GM23338 (cell line): Measurements from ENCODE around the gene BCOR.

Experiments
- CREB1 ChIP-seq: fragments of 250-450 bp; sonication (Bioruptor Pico); IDR thresholded peaks from 2 replicates; pipeline ENCODE4 v1.5.0; 2020; ENCODE audit warnings: low read depth, mild to moderate bottlenecking, moderate library complexity
- EZH2 ChIP-seq: fragments of 200-600 bp; sonication (generic); IDR thresholded peaks from one replicate; pipeline ENCODE4 v1.8.0; 2017; ENCODE audit warnings: antibody characterized with exemption, mild to moderate bottlenecking, low read depth; ENCODE audit not compliant: unreplicated experiment
- EZH2phosphoT487 ChIP-seq: fragments of 200-600 bp; sonication (generic); IDR thresholded peaks from one replicate; pipeline ENCODE4 v1.8.1; 2018; ENCODE audit warnings: antibody characterized with exemption; ENCODE audit not compliant: unreplicated experiment
- JUNB ChIP-seq: IDR thresholded peaks from one replicate; pipeline ENCODE4 v1.6.1; 2016; ENCODE audit warnings: antibody characterized with exemption; ENCODE audit not compliant: unreplicated experiment
- NANOG ChIP-seq: IDR thresholded peaks from 2 replicates; pipeline ENCODE4 v1.6.1; 2016; ENCODE audit warnings: antibody characterized with exemption, borderline replicate concordance
- POLR2AphosphoS5 ChIP-seq: IDR thresholded peaks from 2 replicates; pipeline ENCODE4 v1.6.1; 2016; ENCODE audit warnings: antibody characterized with exemption, low read depth
- REST ChIP-seq: IDR thresholded peaks from one replicate; pipeline ENCODE4 v1.6.1; 2018; ENCODE audit warnings: antibody characterized with exemption; ENCODE audit not compliant: unreplicated experiment
- ZNF114 ChIP-seq: fragments of 250-450 bp; sonication (Bioruptor Pico); IDR thresholded peaks from 2 replicates; pipeline ENCODE4 v1.5.0; 2020; ENCODE audit warnings: mild to moderate bottlenecking, moderate library complexity
- ZNF331 ChIP-seq: fragments of 250-450 bp; sonication (Bioruptor Pico); IDR thresholded peaks from 2 replicates; pipeline ENCODE4 v1.5.0; 2020; ENCODE audit warnings: low read depth, mild to moderate bottlenecking, moderate library complexity
- TF ChIP-seq, protein P1 (sequence below), 2 experiments: fragments of 200-600 bp in 1 of 2; sonication (generic) in 1 of 2; conservative IDR thresholded peaks; 2 replicates each; pipeline versions ENCODE4 v1.5.1 to v1.6.1; 2016 to 2017; ENCODE audit warnings: antibody characterized with exemption in 2 of 2, low read depth in 2 of 2, mild to moderate bottlenecking in 2 of 2, moderate library complexity in 1 of 2
- TF ChIP-seq, protein P2 (sequence below): fragments of 250-450 bp; sonication (Bioruptor Pico); IDR thresholded peaks from 2 replicates; pipeline ENCODE4 v1.5.0; 2020; ENCODE audit warnings: mild to moderate bottlenecking, moderate library complexity

DNA sequence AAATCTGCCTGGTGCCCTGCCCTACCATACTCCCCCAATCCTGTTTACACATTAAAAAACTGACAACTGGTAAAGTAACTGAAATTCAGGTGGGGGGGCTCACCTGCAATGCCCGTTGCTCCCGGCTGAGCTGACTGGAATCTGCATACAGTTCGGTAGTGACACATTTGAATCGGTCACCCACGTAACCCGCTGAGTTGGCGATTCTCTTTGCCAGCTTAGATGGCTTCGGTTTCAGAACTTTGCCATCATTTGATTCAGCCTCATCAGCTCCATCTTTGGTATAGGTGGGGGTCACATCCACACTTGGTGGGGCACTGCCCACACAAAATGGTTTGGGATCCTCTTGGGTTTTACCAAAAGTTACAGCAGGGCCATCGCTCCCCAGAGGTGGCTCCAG, 25.5 kb downstream of the BCOR start:
- TF ChIP-seq, protein P1, sequence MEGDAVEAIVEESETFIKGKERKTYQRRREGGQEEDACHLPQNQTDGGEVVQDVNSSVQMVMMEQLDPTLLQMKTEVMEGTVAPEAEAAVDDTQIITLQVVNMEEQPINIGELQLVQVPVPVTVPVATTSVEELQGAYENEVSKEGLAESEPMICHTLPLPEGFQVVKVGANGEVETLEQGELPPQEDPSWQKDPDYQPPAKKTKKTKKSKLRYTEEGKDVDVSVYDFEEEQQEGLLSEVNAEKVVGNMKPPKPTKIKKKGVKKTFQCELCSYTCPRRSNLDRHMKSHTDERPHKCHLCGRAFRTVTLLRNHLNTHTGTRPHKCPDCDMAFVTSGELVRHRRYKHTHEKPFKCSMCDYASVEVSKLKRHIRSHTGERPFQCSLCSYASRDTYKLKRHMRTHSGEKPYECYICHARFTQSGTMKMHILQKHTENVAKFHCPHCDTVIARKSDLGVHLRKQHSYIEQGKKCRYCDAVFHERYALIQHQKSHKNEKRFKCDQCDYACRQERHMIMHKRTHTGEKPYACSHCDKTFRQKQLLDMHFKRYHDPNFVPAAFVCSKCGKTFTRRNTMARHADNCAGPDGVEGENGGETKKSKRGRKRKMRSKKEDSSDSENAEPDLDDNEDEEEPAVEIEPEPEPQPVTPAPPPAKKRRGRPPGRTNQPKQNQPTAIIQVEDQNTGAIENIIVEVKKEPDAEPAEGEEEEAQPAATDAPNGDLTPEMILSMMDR (conservative IDR thresholded peaks at IDR 0.05; ENCODE audit: low read depth in 2 of 2), result no peak
- TF ChIP-seq EZH2 (no peak), EZH2phosphoT487 (no peak), CREB1 (CRISPR knock-in tag) (no peak), POLR2AphosphoS5 (no peak), JUNB (no peak), REST (no peak), NANOG (no peak), ZNF114 (CRISPR knock-in tag) (no peak), ZNF331 (CRISPR knock-in tag) (no peak)
- TF ChIP-seq, protein P2, sequence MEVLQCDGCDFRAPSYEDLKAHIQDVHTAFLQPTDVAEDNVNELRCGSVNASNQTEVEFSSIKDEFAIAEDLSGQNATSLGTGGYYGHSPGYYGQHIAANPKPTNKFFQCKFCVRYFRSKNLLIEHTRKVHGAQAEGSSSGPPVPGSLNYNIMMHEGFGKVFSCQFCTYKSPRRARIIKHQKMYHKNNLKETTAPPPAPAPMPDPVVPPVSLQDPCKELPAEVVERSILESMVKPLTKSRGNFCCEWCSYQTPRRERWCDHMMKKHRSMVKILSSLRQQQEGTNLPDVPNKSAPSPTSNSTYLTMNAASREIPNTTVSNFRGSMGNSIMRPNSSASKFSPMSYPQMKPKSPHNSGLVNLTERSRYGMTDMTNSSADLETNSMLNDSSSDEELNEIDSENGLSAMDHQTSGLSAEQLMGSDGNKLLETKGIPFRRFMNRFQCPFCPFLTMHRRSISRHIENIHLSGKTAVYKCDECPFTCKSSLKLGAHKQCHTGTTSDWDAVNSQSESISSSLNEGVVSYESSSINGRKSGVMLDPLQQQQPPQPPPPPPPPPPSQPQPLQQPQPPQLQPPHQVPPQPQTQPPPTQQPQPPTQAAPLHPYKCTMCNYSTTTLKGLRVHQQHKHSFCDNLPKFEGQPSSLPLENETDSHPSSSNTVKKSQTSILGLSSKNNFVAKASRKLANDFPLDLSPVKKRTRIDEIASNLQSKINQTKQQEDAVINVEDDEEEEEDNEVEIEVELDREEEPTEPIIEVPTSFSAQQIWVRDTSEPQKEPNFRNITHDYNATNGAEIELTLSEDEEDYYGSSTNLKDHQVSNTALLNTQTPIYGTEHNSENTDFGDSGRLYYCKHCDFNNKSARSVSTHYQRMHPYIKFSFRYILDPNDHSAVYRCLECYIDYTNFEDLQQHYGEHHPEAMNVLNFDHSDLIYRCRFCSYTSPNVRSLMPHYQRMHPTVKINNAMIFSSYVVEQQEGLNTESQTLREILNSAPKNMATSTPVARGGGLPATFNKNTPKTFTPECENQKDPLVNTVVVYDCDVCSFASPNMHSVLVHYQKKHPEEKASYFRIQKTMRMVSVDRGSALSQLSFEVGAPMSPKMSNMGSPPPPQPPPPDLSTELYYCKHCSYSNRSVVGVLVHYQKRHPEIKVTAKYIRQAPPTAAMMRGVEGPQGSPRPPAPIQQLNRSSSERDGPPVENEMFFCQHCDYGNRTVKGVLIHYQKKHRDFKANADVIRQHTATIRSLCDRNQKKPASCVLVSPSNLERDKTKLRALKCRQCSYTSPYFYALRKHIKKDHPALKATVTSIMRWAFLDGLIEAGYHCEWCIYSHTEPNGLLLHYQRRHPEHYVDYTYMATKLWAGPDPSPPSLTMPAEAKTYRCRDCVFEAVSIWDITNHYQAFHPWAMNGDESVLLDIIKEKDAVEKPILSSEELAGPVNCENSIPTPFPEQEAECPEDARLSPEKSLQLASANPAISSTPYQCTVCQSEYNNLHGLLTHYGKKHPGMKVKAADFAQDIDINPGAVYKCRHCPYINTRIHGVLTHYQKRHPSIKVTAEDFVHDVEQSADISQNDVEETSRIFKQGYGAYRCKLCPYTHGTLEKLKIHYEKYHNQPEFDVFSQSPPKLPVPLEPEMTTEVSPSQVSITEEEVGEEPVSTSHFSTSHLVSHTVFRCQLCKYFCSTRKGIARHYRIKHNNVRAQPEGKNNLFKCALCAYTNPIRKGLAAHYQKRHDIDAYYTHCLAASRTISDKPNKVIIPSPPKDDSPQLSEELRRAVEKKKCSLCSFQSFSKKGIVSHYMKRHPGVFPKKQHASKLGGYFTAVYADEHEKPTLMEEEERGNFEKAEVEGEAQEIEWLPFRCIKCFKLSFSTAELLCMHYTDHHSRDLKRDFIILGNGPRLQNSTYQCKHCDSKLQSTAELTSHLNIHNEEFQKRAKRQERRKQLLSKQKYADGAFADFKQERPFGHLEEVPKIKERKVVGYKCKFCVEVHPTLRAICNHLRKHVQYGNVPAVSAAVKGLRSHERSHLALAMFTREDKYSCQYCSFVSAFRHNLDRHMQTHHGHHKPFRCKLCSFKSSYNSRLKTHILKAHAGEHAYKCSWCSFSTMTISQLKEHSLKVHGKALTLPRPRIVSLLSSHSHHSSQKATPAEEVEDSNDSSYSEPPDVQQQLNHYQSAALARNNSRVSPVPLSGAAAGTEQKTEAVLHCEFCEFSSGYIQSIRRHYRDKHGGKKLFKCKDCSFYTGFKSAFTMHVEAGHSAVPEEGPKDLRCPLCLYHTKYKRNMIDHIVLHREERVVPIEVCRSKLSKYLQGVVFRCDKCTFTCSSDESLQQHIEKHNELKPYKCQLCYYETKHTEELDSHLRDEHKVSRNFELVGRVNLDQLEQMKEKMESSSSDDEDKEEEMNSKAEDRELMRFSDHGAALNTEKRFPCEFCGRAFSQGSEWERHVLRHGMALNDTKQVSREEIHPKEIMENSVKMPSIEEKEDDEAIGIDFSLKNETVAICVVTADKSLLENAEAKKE (CRISPR knock-in tag), result no peak
